ENCODE results near the gene CCR9.

CCR9 gene

DNA sequence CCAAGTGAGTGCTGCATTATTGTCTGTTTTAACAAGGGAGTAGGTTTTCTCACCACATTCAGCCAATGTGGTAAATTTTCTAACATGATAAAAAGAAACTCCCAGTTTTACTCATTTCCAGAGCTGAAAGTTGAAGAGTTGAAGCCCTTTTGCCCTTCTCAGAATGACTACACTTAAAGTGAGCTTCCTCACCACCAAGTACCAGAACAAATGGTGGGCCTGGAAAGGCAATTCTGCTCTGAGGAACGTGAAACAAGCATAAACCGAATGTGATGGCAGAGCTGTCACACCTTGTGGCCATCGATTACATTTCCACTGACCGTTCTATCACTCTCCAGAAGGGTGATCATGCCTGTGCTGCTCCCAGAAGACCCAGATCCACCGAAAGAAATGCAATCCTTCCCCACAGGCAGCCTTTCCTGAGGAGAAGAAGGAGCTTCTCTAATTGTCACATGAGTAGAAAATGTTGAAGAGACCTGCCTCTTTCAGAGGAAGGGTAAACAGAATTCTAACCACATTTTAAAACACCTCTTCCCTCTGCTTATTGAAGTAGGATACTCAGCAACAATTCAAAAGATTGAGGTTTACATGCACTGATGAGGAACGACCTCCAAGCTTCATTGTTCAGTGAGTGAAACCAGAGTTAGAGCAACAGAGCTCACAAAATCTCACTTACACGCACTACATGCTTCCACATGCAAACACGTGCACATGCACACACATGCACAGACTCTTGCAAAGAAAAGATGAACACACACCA, 21.4 kb upstream of the CCR9 start:
- TF ChIP-seq CEBPB (IDR thresholded peaks at IDR 0.05) (no peak), RAD21 (IDR thresholded peaks at IDR 0.05; ENCODE audit: low read depth) (no peak), TCF12 (IDR thresholded peaks at IDR 0.05; ENCODE audit: low read depth) (no peak), FOXM1 (IDR thresholded peaks at IDR 0.05; ENCODE audit: borderline replicate concordance, low read depth) (no peak), TAF1 (IDR thresholded peaks at IDR 0.05; ENCODE audit: low read depth) (no peak), CREB1 (IDR thresholded peaks at IDR 0.05; ENCODE audit: low read depth) (no peak), TEAD4 (IDR thresholded peaks at IDR 0.05) (no peak), YY1 (IDR thresholded peaks at IDR 0.05; ENCODE audit: low read depth) (no peak), ZBTB7A (IDR thresholded peaks at IDR 0.05; ENCODE audit: low read depth) (no peak), EGR1 (IDR thresholded peaks at IDR 0.05) (no peak), EP300 (IDR thresholded peaks at IDR 0.05; ENCODE audit: borderline replicate concordance) (no peak), NFIC (IDR thresholded peaks at IDR 0.05) (no peak)
- TF ChIP-seq, protein P1, sequence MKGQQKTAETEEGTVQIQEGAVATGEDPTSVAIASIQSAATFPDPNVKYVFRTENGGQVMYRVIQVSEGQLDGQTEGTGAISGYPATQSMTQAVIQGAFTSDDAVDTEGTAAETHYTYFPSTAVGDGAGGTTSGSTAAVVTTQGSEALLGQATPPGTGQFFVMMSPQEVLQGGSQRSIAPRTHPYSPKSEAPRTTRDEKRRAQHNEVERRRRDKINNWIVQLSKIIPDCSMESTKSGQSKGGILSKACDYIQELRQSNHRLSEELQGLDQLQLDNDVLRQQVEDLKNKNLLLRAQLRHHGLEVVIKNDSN (IDR thresholded peaks at IDR 0.05) = no peak
- TF ChIP-seq, protein P2, sequence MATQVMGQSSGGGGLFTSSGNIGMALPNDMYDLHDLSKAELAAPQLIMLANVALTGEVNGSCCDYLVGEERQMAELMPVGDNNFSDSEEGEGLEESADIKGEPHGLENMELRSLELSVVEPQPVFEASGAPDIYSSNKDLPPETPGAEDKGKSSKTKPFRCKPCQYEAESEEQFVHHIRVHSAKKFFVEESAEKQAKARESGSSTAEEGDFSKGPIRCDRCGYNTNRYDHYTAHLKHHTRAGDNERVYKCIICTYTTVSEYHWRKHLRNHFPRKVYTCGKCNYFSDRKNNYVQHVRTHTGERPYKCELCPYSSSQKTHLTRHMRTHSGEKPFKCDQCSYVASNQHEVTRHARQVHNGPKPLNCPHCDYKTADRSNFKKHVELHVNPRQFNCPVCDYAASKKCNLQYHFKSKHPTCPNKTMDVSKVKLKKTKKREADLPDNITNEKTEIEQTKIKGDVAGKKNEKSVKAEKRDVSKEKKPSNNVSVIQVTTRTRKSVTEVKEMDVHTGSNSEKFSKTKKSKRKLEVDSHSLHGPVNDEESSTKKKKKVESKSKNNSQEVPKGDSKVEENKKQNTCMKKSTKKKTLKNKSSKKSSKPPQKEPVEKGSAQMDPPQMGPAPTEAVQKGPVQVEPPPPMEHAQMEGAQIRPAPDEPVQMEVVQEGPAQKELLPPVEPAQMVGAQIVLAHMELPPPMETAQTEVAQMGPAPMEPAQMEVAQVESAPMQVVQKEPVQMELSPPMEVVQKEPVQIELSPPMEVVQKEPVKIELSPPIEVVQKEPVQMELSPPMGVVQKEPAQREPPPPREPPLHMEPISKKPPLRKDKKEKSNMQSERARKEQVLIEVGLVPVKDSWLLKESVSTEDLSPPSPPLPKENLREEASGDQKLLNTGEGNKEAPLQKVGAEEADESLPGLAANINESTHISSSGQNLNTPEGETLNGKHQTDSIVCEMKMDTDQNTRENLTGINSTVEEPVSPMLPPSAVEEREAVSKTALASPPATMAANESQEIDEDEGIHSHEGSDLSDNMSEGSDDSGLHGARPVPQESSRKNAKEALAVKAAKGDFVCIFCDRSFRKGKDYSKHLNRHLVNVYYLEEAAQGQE (IDR thresholded peaks at IDR 0.05; ENCODE audit: low read depth) = no peak
- TF ChIP-seq, protein P3, sequence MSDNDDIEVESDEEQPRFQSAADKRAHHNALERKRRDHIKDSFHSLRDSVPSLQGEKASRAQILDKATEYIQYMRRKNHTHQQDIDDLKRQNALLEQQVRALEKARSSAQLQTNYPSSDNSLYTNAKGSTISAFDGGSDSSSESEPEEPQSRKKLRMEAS (IDR thresholded peaks at IDR 0.05) = no peak

DNA sequence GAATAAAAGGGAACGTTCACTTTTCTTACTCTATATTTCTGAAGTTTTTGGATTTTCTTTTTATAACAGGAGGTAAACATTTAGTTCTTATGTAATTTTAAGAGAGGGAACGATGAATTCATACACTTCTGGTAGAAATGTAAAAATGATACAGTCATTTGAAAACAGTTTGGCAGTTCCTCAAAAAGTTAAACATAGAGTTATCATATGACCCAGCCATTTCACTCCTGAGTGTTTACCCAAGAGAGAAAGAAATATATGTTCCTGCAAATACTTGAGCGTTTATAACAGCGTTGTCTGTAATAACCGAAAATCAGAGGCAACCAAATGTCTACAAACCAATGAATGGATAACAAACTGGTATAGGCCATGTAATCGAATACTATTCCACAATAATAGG, 20.8 kb upstream of the CCR9 start:
- TF ChIP-seq EP300 (IDR thresholded peaks at IDR 0.05; ENCODE audit: borderline replicate concordance) (no peak), CREB1 (IDR thresholded peaks at IDR 0.05; ENCODE audit: low read depth) (no peak), FOXM1 (IDR thresholded peaks at IDR 0.05; ENCODE audit: borderline replicate concordance, low read depth) (no peak), NFIC (IDR thresholded peaks at IDR 0.05) (no peak), EGR1 (IDR thresholded peaks at IDR 0.05) (no peak)
- TF ChIP-seq, protein P1 (IDR thresholded peaks at IDR 0.05) = no peak

DNA sequence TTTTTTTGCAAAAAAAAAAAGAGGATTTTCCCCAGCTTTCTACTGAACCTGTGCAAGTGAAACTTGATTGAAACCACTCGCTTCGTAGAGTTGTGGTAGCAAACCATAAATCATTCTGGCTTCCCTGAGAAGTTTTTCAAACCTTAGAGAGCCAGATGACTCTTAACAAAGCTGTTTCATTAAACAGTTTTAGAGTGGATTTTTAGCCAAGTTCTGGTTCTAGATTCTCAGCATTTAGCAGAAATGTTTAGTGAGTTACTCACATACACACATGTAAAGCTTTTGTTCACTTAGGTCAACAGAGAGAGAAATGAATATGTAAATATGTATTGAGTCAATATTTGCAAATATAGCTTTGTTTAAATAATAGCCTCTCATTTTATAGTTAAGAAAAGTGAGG, 18.1 kb upstream of the CCR9 start:
- no peak for TF ChIP-seq EGR1 (IDR thresholded peaks at IDR 0.05)
- TF ChIP-seq TEAD4 (IDR thresholded peaks at IDR 0.05) = no peak
- TF ChIP-seq NFIC (IDR thresholded peaks at IDR 0.05) = no peak
- TF ChIP-seq YY1 (IDR thresholded peaks at IDR 0.05; ENCODE audit: low read depth) = no peak
- TF ChIP-seq RAD21 (IDR thresholded peaks at IDR 0.05; ENCODE audit: low read depth) = no peak
- no peak for TF ChIP-seq TAF1 (IDR thresholded peaks at IDR 0.05; ENCODE audit: low read depth)
- no peak for TF ChIP-seq ZBTB7A (IDR thresholded peaks at IDR 0.05; ENCODE audit: low read depth)
- TF ChIP-seq TCF12 (IDR thresholded peaks at IDR 0.05; ENCODE audit: low read depth) = no peak
- no peak for TF ChIP-seq EP300 (IDR thresholded peaks at IDR 0.05; ENCODE audit: borderline replicate concordance)
- TF ChIP-seq CREB1 (IDR thresholded peaks at IDR 0.05; ENCODE audit: low read depth) = no peak
- no peak for TF ChIP-seq CEBPB (IDR thresholded peaks at IDR 0.05)
- TF ChIP-seq, protein P1 (IDR thresholded peaks at IDR 0.05) = no peak
- TF ChIP-seq, protein P3 (IDR thresholded peaks at IDR 0.05) = no peak
- no peak for TF ChIP-seq FOXM1 (IDR thresholded peaks at IDR 0.05; ENCODE audit: borderline replicate concordance, low read depth)
- TF ChIP-seq, protein P2 (IDR thresholded peaks at IDR 0.05; ENCODE audit: low read depth) = no peak

DNA sequence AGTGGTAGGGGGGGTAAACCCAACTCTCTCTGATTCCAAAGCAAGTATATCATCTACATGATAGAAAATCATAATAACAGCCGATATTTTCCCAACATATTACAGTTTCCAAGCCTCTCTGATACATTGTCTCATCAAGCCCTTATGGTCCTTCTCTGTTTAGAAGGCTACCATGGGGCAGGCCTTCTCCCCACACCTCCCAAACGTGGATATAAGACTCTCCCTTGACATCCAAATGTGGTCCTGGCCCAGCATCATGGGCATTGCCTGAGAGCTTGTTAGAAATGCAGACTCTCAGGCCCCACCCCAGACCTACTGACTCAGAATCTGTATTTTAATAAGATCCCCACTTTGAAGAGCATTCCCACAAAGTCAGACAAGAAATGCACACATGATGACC, 17.7 kb upstream of the CCR9 start:
- no peak for TF ChIP-seq YY1 (IDR thresholded peaks at IDR 0.05; ENCODE audit: low read depth)
- TF ChIP-seq EGR1 (IDR thresholded peaks at IDR 0.05) = no peak
- TF ChIP-seq TEAD4 (IDR thresholded peaks at IDR 0.05) = no peak
- no peak for TF ChIP-seq CREB1 (IDR thresholded peaks at IDR 0.05; ENCODE audit: low read depth)
- no peak for TF ChIP-seq TCF12 (IDR thresholded peaks at IDR 0.05; ENCODE audit: low read depth)
- no peak for TF ChIP-seq CEBPB (IDR thresholded peaks at IDR 0.05)
- TF ChIP-seq, protein P2 (IDR thresholded peaks at IDR 0.05; ENCODE audit: low read depth) = no peak
- TF ChIP-seq ZBTB7A (IDR thresholded peaks at IDR 0.05; ENCODE audit: low read depth) = no peak
- TF ChIP-seq FOXM1 (IDR thresholded peaks at IDR 0.05; ENCODE audit: borderline replicate concordance, low read depth) = no peak
- TF ChIP-seq NFIC (IDR thresholded peaks at IDR 0.05) = no peak
- no peak for TF ChIP-seq EP300 (IDR thresholded peaks at IDR 0.05; ENCODE audit: borderline replicate concordance)
- TF ChIP-seq RAD21 (IDR thresholded peaks at IDR 0.05; ENCODE audit: low read depth) = no peak
